H9 (cell line): ENCODE results near the gene DUSP16. TPM values are rescaled to one million over a fixed set of nuclear protein-coding genes. Genes with fewer than 3 reads are reported as not detected.
"Not testable (repeated sequence)": the region's sequence is repeated elsewhere in the genome, so short reads cannot be mapped to it uniquely, and the experiment has no call there.

Source experiments
- DNase-seq: peaks from one replicate; pipeline ENCODE4 v3.0.0-alpha.2; 2017
- H2AFZ ChIP-seq: one replicate; pipeline ENCODE4 v1.6.1; 2013; ENCODE audit warnings: mild to moderate bottlenecking, low read length, control low read depth, moderate library complexity
- H2AK5ac ChIP-seq: 2 replicates; pipeline ENCODE4 v1.6.1; 2013; ENCODE audit warnings: low read length, control low read depth, mixed read lengths; ENCODE audit not compliant: insufficient read length
- H2BK120ac ChIP-seq: one replicate; pipeline ENCODE4 v1.6.1; 2013; ENCODE audit warnings: low read depth, mild to moderate bottlenecking, low read length, control low read depth, inconsistent platforms; ENCODE audit not compliant: poor library complexity, severe bottlenecking
- H2BK12ac ChIP-seq: 2 replicates; pipeline ENCODE4 v1.6.1; 2013; ENCODE audit warnings: low read length, control low read depth, mixed read lengths, low read depth; ENCODE audit not compliant: insufficient read length
- H2BK15ac ChIP-seq: 2 replicates; pipeline ENCODE4 v1.6.1; 2013; ENCODE audit warnings: low read depth, low read length, control low read depth
- H2BK20ac ChIP-seq: one replicate; pipeline ENCODE4 v1.6.1; 2013; ENCODE audit warnings: low read depth, mild to moderate bottlenecking, low read length, control low read depth, inconsistent platforms; ENCODE audit not compliant: poor library complexity, severe bottlenecking
- H2BK5ac ChIP-seq: 2 replicates; pipeline ENCODE4 v1.6.1; 2013; ENCODE audit warnings: low read length, control low read depth, mixed read lengths; ENCODE audit not compliant: insufficient read length
- H3K14ac ChIP-seq: 2 replicates; pipeline ENCODE4 v1.6.1; 2013; ENCODE audit warnings: low read length, control low read depth; ENCODE audit not compliant: insufficient read depth
- H3K18ac ChIP-seq: 2 replicates; pipeline ENCODE4 v1.6.1; 2013; ENCODE audit warnings: low read depth, mild to moderate bottlenecking, mixed read lengths, low read length, control low read depth; ENCODE audit not compliant: insufficient read length
- H3K23ac ChIP-seq: 2 replicates; pipeline ENCODE4 v1.6.1; 2013; ENCODE audit warnings: low read length, control low read depth, mixed read lengths, low read depth; ENCODE audit not compliant: insufficient read length
- H3K23me2 ChIP-seq: 2 replicates; pipeline ENCODE4 v1.6.1; 2013; ENCODE audit warnings: low read depth, mild to moderate bottlenecking, mixed read lengths, low read length, control low read depth; ENCODE audit not compliant: insufficient read length, poor library complexity, severe bottlenecking
- H3K27ac ChIP-seq: 2 replicates; pipeline ENCODE4 v1.5.1; 2013; ENCODE audit warnings: low read length, control low read depth, mixed read lengths, low read depth; ENCODE audit not compliant: insufficient read length
- H3K27me3 ChIP-seq: 2 replicates; pipeline ENCODE4 v1.6.1; 2013; ENCODE audit warnings: low read length, control low read depth, inconsistent platforms; ENCODE audit not compliant: insufficient read depth
- H3K4ac ChIP-seq: 2 replicates; pipeline ENCODE4 v1.6.1; 2013; ENCODE audit warnings: low read depth, mild to moderate bottlenecking, control low read depth, inconsistent platforms, low read length, moderate library complexity
- H3K4me1 ChIP-seq: 2 replicates; pipeline ENCODE4 v1.6.1; 2013; ENCODE audit warnings: low read length, control low read depth, inconsistent platforms; ENCODE audit not compliant: insufficient read depth
- H3K4me2 ChIP-seq: 2 replicates; pipeline ENCODE4 v1.6.1; 2013; ENCODE audit warnings: low read length, control low read depth, mixed read lengths; ENCODE audit not compliant: insufficient read length, insufficient read depth
- H3K56ac ChIP-seq: 2 replicates; pipeline ENCODE4 v1.6.1; 2013; ENCODE audit warnings: low read depth, mild to moderate bottlenecking, mixed read lengths, low read length, control low read depth; ENCODE audit not compliant: insufficient read length
- H3K79me1 ChIP-seq: 2 replicates; pipeline ENCODE4 v1.6.1; 2013; ENCODE audit warnings: low read depth, mild to moderate bottlenecking, moderate library complexity, low read length, control low read depth, inconsistent platforms; ENCODE audit not compliant: insufficient read depth, poor library complexity, severe bottlenecking
- H3K79me2 ChIP-seq: 2 replicates; pipeline ENCODE4 v1.6.1; 2013; ENCODE audit warnings: low read length, control low read depth, inconsistent platforms; ENCODE audit not compliant: insufficient read depth
- H3K9ac ChIP-seq: 2 replicates; pipeline ENCODE4 v1.6.1; 2013; ENCODE audit warnings: low read length, control low read depth, mixed read lengths; ENCODE audit not compliant: insufficient read length; ENCODE audit errors: extremely low read depth
- H3K9me3 ChIP-seq: one replicate; pipeline ENCODE4 v1.6.1; 2013; ENCODE audit warnings: low read depth, low read length, inconsistent platforms; ENCODE audit not compliant: control insufficient read depth
- H3T11ph ChIP-seq: one replicate; pipeline ENCODE4 v1.6.1; 2013; ENCODE audit warnings: mild to moderate bottlenecking, low read length, control low read depth, inconsistent platforms
- H4K20me1 ChIP-seq: one replicate; pipeline ENCODE4 v1.6.1; 2013; ENCODE audit not compliant: control insufficient read depth, insufficient read length, insufficient read depth
- H4K5ac ChIP-seq: 2 replicates; pipeline ENCODE4 v1.6.1; 2013; ENCODE audit warnings: low read depth, mild to moderate bottlenecking, mixed read lengths, low read length, control low read depth; ENCODE audit not compliant: insufficient read length
- H4K8ac ChIP-seq: replicated peaks from 2 replicates; pipeline ENCODE4 v1.6.1; 2013; ENCODE audit warnings: low read length, control low read depth, mixed read lengths, low read depth; ENCODE audit not compliant: insufficient read length
- H4K91ac ChIP-seq: 2 replicates; pipeline ENCODE4 v1.6.1; 2013; ENCODE audit warnings: low read depth, mild to moderate bottlenecking, moderate library complexity, mixed read lengths, low read length, control low read depth; ENCODE audit not compliant: insufficient read length
- H3K27ac Mint-ChIP-seq, 3 experiments: 2 replicates in 2 of 3; 3 replicates in 1 of 3; pipeline ENCODE4 v1.8.0; 2020 to 2021; ENCODE audit warnings: mixed read lengths in 3 of 3, mild to moderate bottlenecking in 1 of 3, moderate library complexity in 1 of 3
- H3K27me3 Mint-ChIP-seq: 2 replicates; pipeline ENCODE4 v1.8.0; 2021; ENCODE audit warnings: low read depth, mild to moderate bottlenecking, moderate library complexity, mixed read lengths
- H3K36me3 Mint-ChIP-seq, 3 experiments: 2 replicates in 2 of 3; 3 replicates in 1 of 3; pipeline ENCODE4 v1.8.0; 2020 to 2021; ENCODE audit warnings: low read depth in 3 of 3, mixed read lengths in 3 of 3; ENCODE audit not compliant: insufficient read depth in 1 of 3
- H3K4me1 Mint-ChIP-seq, 2 experiments: 2 replicates each; pipeline ENCODE4 v1.8.0; 2020; ENCODE audit warnings: mixed read lengths in 2 of 2
- H3K4me3 Mint-ChIP-seq, 2 experiments: 2 replicates in 1 of 2; 3 replicates in 1 of 2; pipeline ENCODE4 v1.8.0; 2020 to 2021; ENCODE audit warnings: mild to moderate bottlenecking in 2 of 2, mixed read lengths in 2 of 2, moderate library complexity in 1 of 2
- H3K9me3 Mint-ChIP-seq, 2 experiments: 2 replicates in 1 of 2; 3 replicates in 1 of 2; pipeline ENCODE4 v1.8.0; 2020; ENCODE audit warnings: mild to moderate bottlenecking in 2 of 2, mixed read lengths in 2 of 2, moderate library complexity in 1 of 2
- WGBS: extraction: QIAGEN DNeasy Blood & Tissue Kit; methylation state at CpG from one replicate; pipeline ENCODE4 v1.1.7; 2013; ENCODE audit warnings: missing lambda C conversion rate, low lambda C conversion rate, mixed read lengths; ENCODE audit not compliant: insufficient read length; ENCODE audit errors: extremely low coverage; 5-methylcytosine and 5-hydroxymethylcytosine counted together
- total RNA-seq: library from RNA; stranded (reverse); gene quantifications from 2 replicates; pipeline ENCODE4 v1.2.1, GENCODE V29; 2021
- TF ChIP-seq, protein P1 (sequence below): fragments of 200-600 bp; sonication (generic); conservative IDR thresholded peaks from 3 replicates; pipeline ENCODE4 v1.8.0; 2021; ENCODE audit warnings: antibody characterized with exemption, mild to moderate bottlenecking

DUSP16 gene
- total RNA-seq, 1 experiment from 2014 or later = 64.0 TPM

DNA sequence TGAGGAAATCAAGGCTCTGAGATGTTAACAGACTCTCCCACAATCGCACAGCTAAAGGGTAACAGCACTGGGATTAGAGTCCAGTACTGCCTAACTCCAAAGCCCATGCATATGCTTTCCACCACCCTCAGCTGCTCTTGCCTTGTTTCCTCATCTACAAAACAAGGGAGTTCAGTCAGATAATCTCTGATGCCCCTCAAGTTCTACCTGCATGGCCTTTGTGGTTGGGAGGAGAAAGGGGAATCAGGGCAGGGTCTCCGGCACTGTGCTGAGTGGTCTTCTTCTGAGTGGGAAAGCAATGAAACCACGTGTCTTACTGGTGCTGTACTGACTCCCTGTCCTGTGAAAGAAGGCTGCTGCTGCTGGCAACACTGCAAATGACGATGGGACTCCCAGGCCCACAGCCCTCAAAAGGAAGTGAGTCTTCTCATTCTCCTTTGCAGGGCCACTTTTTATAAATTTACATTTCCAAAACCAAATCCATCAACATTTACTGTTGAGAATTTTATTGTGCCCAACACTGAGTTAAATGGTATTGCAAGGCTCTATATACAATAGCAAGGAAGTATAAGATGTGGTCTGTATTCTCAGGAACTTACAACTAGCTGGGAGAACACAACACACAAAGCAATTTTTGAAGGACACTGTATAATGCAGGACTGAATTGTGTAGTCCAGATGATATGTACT lies 19.7 kb upstream of the DUSP16 start:
- Histone ChIP-seq H3K56ac (no peak overlapping the region), H3K79me2 (no peaks in the 10 kb centered on the region), H2BK120ac (no peak overlapping the region), H3K14ac (no peak overlapping the region), H2BK5ac (no peak overlapping the region), H3K4me1 (no peaks in the 10 kb centered on the region), H2BK20ac (no peak overlapping the region), H4K20me1 (no peaks in the 10 kb centered on the region), H4K8ac (no peak overlapping the region), H4K5ac (no peak overlapping the region), H3K79me1 (no peaks in the 10 kb centered on the region), H2BK12ac (no peak overlapping the region), H3K4ac (no peak overlapping the region), H3K9me3 (no peaks in the 10 kb centered on the region), H3T11ph (no peak overlapping the region), H3K23ac (no peak overlapping the region), H4K91ac (no peak overlapping the region), H3K27me3 (no peaks in the 10 kb centered on the region), H3K23me2 (no peaks in the 10 kb centered on the region), H3K18ac (no peak overlapping the region), H2AFZ (no peak overlapping the region), H3K9ac (no peak overlapping the region), H3K27ac (no peak overlapping the region), H2BK15ac (no peak overlapping the region), H3K4me2 (no peak overlapping the region), H2AK5ac (no peak overlapping the region)
- Mint-ChIP-seq H3K9me3 (peaks cover 0 to 3% of the 10 kb centered on the region in 2 experiments; a peak in 2 of 5 replicates), H3K27ac (peak overlapping the region in 1 of 3 experiments; percentile 51; a peak in 2 of 7 replicates), H3K36me3 (no peaks in the 10 kb centered on the region), H3K4me1 (peaks cover 4 to 8% of the 10 kb centered on the region in 2 experiments; a peak in 2 of 4 replicates), H3K4me3 (no peak overlapping the region), H3K27me3 (no peaks in the 10 kb centered on the region)
- no peak for DNase-seq
- TF ChIP-seq, protein P1, sequence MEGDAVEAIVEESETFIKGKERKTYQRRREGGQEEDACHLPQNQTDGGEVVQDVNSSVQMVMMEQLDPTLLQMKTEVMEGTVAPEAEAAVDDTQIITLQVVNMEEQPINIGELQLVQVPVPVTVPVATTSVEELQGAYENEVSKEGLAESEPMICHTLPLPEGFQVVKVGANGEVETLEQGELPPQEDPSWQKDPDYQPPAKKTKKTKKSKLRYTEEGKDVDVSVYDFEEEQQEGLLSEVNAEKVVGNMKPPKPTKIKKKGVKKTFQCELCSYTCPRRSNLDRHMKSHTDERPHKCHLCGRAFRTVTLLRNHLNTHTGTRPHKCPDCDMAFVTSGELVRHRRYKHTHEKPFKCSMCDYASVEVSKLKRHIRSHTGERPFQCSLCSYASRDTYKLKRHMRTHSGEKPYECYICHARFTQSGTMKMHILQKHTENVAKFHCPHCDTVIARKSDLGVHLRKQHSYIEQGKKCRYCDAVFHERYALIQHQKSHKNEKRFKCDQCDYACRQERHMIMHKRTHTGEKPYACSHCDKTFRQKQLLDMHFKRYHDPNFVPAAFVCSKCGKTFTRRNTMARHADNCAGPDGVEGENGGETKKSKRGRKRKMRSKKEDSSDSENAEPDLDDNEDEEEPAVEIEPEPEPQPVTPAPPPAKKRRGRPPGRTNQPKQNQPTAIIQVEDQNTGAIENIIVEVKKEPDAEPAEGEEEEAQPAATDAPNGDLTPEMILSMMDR = no peak
- whole genome bisulfite sequencing = no CpG with 5 or more reads among the region's 4 CpGs

DNA sequence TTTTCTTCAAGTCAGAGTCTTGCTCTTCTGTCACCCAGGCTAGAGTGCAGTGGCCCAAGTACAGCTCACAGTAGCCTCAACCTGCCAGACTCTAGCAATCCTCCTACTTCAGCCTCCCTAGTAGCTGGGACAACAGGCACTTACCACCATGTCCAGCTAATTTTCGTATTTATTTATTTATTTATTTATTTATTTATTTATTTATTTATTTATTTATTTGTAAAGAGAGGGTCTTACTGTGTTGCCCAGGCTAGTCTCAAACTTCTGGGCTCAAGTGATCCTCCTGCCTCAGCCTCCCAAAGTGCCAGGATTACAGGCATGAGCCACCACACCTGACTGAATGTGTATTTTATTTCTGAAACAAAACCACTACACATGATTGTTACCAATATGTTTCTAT lies 18.1 kb upstream of the DUSP16 start:
- not testable (repeated sequence) for H2AK5ac ChIP-seq, H3K56ac ChIP-seq, H3K27ac Mint-ChIP-seq, H4K20me1 ChIP-seq, H2BK15ac ChIP-seq, H3K14ac ChIP-seq, H3K9me3 Mint-ChIP-seq, H3K27me3 Mint-ChIP-seq, DNase-seq, H3K4me1 Mint-ChIP-seq, H2BK12ac ChIP-seq, H3K23me2 ChIP-seq, H2BK5ac ChIP-seq, H3K23ac ChIP-seq, H2AFZ ChIP-seq, H3K4ac ChIP-seq, H2BK120ac ChIP-seq, H4K8ac ChIP-seq, H2BK20ac ChIP-seq, H3K27ac ChIP-seq, H3K9me3 ChIP-seq, H3K4me1 ChIP-seq, H4K5ac ChIP-seq, H3K18ac ChIP-seq, H4K91ac ChIP-seq, H3K4me2 ChIP-seq, H3K9ac ChIP-seq, H3K36me3 Mint-ChIP-seq, H3T11ph ChIP-seq, H3K79me2 ChIP-seq, H3K27me3 ChIP-seq, H3K4me3 Mint-ChIP-seq, H3K79me1 ChIP-seq
- WGBS = no CpG with 5 or more reads among the region's 1 CpG
